Occipital lobe (tissue), 2 donors: ENCODE data around the gene SDK1. TPM values are rescaled to one million over a fixed set of nuclear protein-coding genes. Genes with fewer than 3 reads are reported as not detected.

Experiments
- DNase-seq: peaks from one replicate; lab custom pipeline; 2025; lab: John Stamatoyannopoulos, UW
- total RNA-seq: library from RNA; depleted of rRNA; stranded (reverse); fragments of >200 nt; gene quantifications from one replicate; pipeline ENCODE4 v1.2.3, GENCODE V29; 2014

Gene SDK1
- total RNA-seq, 1 donor from 2014 or later: 7.0 TPM

DNA sequence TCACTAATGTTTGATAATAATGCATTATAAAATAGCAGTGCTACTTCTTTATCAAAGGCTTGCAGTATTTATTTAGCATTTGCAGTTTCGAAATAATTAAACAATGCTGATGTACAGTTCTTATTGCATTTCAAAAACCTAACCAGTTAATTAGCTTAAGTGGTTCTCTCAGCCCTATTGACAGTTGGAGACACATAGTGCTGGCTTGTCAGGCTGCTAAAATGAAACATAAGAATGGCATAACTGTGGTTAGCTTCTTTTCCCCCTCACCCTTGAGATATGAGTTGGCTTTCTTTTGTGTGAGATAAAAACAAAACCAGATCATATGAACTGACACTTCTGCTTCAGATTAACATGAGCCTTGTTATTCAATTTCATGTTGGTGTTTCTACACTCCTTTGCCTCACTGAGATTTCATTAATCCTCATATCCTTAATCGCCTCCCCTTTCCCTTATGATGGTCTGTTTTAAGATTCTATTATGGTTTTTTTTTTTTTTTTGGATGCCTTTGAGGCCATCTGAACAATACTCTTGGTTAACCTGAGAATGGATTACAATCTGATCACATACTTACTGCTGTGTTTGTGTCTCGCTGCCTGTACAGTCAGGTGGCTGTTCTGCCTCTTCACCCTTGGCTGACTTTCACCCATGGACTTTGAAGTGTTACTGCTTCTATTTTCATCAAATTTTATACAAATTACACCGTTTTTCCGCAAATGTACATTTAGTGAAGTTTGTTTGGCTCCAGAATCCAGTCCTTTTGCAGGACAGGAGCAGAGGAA is 108.0 kb downstream of the SDK1 start:
- DNase-seq: no peak

DNA sequence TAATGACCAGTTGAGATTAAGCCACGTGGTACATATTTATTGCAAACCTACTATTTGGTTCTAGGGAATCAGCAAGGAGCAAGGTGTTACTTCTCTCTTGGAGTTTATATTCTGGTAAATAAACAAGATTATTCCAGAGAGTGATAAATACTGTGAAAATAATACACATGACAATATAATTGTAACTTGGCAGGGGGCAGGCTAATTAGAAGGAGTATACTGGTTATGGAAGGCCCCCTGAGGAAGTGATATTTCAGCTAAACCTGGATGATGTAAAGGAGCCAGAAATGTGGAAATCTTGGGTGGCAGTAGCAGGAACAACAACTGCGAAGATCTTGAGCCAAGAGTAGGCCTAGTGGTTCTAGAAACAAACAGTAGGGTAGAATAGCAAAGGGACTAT is 111.8 kb downstream of the SDK1 start:
- DNase-seq: no peak

DNA sequence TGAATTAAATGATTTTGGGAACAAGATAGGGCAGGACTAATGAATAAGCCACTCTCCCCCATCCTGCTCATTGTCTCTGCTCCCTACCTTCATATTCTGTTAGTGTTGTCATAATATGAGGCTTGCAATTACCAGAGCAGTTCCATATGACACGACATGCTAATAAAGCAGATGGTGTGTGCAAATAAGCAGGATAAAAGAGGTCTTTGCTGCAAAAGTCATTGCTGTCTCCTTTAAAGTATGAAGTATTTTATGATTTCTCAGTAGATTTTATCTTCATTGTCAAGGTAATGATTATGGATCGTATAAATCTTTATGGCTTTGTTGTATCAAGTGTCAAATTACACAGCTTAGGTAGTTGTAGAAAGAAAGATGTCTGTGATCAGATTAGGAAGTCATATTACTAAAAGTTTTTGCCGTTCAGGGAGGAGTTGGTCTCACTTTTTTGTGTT is 114.8 kb downstream of the SDK1 start:
- no peak for DNase-seq

DNA sequence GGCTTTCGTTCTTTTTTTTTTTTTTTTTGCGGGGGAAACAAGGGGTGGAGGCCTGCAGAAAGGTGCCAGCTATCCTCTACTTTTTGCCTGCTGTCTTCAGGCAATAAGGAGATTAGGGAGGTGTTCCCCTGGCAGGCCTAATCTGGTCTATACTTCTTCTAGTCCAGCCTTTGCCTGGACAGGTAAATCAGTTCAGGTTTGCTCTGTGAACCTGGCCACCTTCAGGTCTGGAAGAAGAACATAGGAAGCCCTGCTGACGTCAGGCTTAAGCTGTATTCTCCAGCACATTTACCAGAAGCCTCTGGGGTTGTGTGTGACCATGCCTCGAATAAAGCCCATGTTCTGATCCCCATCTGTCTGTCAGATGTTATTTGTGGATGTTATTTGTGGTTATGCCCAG is 115.4 kb downstream of the SDK1 start:
- DNase-seq: no peak

DNA sequence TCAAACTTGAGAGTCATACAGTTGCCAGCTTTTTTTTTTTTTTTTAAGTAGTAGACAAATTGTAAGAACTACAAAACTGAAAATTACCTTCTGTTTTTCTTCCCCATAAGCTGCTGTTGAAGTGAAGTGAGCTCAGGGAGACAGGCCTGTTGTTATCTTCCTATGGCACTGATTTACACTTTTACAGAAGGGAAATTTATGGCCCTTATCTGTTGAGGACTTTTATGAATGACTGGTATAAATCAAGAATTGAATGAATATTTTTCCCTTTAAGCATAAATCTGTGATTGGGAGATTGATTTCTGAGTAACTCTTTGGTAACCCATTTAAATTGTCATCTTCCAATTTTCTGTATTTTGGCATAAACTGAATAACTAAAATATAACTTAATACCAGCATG is 124.0 kb downstream of the SDK1 start:
- no peak for DNase-seq

DNA sequence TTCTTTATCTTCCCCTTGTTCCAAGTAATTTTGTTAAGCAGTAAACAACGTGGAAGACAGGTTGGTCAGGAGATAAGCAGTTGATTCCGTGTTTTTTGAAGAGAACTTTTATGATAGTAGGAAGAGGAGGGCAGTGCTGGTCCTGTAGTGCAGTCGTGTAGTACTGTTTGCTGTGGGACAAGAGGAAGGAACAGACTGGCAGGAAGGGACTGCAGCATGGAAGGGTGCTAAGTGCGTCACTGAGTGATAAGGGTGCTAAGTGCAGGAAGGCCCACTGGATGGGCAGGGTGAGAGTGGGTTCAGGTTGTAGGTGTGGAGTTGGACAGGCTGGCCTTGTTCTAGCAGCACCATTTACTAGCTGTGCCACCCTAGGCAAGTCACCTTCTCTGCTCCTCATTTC is 125.0 kb downstream of the SDK1 start:
- DNase-seq: no peak

DNA sequence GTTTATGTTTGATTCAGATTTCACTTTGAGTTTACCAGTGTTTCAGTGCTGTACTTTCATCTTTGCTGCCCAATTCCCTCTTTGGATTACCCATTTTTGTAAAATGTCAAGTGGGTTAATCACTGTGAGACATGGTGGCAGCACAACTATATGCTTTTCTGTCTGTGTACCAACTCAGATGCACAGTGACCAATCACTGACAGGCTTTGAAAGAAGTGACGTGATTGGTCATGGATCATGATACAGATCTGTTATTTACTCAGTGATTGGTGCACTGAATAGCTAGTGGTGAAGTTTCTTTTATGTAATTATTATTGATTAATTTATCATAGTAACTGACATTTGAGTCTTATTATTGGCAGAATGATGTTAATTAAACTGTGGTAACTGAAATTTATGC is 126.9 kb downstream of the SDK1 start:
- no peak for DNase-seq

DNA sequence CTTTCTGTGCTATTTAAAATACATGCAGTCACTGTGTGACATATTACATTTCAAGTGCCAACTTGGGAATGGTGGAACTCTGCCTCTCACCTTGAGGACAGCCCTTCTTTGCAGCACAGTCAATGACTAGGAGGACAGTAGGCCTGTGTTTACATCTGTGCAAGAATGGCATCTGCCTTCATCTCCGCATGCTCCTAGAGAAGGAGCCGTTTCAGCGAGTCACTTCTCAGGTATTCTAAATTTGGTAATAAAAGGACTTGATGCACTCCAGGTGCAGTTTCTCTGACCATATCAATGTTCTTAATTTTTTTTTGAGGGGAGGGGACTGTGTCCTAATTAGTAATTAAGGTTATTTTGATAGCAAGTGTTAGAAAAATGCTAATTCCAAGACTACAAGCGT is 128.9 kb downstream of the SDK1 start:
- no peak for DNase-seq

DNA sequence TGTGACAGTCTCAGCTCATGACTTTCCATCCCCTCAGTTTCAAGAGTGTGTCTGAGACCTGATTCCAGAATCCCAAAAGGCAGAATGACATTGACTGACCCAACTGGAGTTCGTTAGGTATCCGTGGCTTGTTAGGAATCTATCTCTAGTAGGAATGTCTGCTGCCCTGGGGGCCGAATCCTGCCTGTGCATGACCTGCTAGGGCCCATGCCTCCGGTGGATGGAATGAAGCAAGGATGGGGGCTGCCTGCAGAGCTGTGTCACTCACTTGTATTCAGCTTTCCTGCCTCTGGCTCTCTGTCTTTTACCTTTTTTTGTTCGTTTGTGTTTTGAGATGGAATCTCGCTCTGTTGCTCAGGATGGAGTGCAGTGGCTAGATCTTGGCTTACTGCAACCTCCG is 129.5 kb downstream of the SDK1 start:
- no peak for DNase-seq

DNA sequence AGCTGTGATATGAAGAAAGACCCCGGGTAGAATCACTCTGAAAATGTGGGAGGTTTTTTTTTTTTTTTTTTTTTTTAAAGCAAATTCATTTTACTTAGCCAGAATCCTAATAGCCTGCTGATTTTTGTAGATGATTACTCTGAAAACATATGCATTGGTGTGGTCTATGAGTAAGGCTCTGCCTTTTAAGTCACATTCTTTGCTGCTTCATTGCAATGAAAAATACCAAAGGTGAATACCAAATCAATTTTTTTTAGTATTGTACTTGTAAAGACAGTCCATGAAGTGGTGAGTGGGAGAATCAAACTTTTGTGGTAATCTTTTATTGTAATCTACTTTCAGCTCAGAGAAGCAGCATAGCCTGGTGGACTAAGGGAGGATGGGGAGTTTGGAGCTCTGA is 130.3 kb downstream of the SDK1 start:
- no peak for DNase-seq

DNA sequence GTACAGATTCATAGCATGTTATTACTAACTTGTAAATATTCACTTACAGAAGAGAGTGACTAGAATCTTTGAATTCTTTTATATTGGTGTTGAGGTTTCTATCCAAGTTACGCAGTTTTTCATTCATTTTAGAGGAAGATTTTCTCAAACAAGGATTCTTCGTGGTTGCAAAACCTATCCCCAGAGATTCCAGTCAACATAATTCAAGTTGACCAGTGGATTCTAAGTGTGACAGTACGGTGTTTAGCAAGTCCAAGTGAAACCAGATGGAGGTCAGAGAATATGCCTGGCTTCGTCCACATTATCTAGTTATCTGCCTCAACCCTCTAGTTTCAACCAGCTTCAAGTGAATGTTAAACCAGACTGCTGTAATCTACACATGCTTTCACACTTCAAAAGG is 131.9 kb downstream of the SDK1 start:
- DNase-seq: no peak

DNA sequence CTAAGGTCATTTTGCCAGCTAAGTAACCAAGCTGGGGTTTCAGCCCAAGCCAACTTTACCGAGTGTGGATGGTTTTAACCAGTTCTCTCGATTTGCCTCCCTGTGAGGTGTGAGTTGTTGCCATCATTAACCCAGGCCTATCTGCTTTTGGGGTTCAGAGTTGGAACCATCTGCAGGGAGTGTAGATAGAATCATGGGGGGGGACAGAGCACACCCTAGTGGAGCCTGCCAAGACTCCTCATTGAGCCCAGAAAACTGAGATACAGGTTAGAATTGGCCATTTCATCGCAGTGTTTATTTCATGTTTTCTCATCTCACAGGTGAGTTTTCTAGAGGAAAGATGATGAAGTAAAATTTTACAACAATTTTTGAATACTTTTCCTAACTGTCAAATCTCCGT is 133.6 kb downstream of the SDK1 start:
- no peak for DNase-seq

DNA sequence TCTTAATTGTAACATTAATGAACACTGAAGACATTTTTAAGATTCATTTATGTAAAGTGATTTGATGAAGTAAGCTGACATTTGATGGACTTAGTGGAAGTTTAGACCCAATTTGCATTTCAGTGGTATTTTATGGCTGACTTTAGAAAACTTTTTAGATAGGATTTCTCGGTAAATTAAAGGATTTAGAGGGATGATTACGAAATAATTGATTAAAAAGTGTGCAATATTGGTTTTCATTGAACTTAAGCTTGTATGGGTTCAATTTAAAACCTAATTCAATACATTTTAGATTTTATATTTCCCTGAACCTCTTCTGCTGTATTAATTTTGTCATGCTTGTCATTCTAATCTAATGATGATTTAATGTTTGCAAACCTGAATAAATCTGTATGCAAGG is 135.1 kb downstream of the SDK1 start:
- DNase-seq: no peak

DNA sequence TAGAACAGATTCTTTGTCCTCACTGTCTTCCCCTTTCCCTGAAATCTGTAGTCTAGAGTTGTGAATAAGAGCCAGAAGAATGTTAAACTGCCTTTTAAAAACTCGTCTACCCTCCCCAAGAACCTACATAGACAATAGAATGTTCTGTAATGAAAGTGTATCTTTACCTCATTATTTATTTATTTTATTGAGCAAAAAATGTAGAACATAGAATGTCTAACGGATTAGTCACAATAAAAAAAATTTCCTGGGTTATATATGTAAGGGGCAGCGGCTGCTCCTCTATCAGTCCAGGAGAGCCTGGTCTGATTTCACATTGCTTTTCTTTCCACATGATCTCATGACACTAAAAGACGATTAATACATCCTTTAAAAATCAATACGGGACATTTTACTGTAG is 135.7 kb downstream of the SDK1 start:
- no peak for DNase-seq

DNA sequence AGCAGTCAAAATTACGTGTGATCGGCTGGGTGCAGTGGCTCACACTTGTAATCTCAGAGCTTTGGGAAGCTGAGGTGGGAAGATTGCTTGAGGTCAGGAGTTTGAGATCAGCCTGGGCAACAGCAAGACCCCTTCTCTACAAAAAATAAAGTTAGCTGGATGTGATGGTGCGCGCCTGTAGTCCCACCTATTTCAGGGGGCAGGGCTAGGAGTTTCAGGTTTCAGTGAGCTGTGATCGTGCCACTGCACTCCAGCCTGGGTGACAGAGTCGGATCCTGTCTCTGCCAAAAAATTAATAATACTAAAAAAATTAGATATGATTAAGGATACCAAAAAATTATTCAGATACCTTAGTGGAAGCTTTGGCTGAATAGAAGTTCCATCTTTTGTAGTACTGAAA is 136.4 kb downstream of the SDK1 start:
- no peak for DNase-seq

DNA sequence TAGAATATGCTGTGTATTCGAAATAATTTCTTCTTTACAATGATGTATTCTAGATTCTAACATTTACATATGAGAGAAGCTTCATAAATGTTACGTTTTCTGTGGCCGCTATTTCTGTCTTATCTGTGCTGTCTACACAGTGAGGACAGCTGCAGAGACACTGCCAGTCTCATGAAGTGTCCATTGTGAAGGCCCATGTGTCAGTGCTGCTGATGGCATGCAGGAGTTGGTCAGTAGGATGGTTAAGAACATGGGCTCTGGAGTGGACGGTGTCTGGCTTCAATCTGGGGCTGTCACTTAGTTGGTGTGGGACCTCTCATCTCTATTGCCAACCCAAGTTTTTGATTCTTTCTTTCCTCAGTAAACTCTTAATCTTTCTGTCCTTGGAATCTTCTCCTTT is 137.3 kb downstream of the SDK1 start:
- DNase-seq: no peak

DNA sequence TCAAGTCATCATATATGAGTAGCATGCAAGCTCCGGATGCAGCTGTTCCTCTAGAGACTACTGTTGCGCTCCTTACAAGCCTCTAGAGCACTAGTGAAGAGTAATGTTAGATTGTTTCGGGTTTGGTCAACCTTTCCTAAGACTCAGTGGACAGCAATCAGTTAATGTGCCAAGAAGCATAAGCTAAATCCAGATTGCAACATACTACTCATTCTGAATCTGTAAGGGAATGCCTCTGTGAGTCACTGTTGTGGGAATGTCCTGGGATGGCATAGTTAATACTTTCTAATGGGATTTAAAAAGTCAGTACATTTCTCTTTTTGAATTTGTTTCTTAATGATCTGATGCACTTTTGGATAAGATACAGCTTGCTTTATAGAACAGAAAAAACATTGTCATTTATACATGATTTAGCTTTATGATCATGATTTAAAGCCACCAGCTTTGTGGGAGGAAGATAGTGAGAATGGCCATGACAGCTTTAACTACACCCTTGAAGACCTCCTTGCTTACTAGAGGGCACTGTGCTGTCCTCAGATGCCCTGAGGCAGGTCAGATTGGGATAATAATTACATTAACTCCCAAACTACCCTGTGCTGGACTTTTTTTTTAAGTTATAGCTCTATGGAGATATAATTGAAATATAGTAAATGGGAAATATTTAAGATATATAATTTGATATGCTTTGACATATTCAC is 138.4 kb downstream of the SDK1 start:
- no peak for DNase-seq

DNA sequence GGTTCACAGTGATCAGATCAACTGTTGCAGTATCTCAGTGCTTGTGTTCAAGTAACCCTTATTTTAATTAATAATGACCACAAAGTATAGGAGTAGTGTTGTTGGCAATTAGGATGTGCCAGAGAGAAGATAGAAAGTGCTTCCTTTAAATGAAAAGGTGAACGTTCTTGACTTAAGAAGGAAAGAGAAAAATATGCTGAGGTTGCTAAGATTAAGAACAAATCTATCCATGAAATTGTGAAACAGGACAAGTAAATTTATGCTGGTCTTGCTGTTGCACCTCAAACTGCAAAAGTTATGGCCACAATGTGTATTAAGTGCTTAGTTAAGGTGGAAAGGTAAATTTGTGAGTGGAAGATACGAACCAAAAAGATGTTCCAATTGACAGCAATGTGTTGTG is 139.5 kb downstream of the SDK1 start:
- DNase-seq: no peak

DNA sequence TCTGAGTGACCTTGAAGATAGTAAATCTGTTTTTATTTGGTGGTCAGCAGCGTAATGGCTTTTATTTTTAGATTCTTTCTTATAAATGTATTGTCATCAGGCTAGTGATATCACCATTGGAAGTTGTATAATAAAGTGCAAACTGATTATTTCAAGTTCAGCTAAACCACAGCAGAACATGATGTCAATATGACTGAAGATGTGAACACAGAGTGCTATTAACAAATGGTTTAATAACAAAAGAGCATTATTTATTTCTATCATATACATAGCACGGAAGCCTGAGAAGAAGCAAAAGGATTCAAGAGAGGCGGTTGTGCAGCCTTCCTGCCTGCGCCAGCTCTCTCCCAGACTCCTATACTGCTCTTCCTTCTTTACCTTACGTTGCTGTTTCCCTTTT is 142.7 kb downstream of the SDK1 start:
- no peak for DNase-seq

DNA sequence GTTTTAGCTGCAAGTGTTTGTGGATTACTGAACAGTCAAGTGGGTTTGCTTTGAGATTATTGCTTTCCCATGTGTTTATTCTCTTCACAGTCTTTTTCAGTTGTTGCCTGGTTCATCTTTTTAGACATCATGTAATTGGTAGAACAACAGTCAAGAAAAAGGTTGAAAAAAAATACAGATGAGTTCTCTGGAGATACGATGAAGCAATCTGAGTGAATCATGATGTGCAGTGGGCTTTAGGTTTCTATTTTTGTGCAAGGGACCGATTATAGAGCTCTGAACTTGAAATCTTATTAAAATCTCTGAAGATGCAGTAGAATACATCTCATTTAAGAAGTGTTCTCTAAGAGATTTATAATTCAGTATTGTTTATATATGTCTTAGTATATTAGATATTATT is 145.7 kb downstream of the SDK1 start:
- DNase-seq: no peak

DNA sequence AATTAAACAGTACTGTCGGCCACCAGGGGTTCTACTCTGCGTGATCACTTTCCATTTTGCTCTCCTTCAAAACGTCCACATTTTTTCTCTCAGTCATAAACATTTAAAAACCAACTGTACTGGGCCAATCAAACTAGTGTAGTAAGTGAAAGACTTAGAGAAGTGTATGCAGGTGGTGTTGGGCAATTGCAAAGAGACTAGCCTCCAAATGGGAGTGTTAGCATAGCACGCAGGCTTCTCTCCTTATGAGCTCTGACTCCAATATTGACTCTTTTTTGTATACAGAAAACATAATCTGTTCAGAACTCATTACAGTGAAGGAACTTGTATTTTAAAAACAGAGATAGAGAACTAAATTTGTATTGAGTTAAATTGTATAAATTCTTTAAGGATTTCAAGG is 150.6 kb downstream of the SDK1 start:
- DNase-seq: no peak

DNA sequence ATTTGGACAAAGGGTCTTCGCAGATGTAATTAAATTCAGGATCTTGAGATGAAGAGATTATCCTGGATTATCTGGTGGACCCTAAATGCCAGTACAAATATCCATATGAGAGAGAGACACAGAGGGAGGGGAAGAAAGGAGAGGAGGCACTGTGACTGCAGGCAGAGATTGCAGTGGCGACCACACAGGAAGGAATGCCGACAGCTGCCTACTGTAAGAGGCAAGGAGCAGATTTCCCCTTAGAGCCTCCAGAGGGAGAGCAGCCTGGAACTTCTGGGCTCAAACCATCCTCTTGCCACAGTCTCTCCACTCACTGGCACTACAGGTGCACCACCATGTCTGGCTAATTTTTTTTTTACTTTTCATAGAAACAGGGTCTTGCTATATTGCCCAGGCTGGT is 152.3 kb downstream of the SDK1 start:
- no peak for DNase-seq
